GM19099 (cell line): ENCODE data around the gene CR1L.

Experiments
- POLR2A ChIP-seq: IDR thresholded peaks from 3 replicates; pipeline ENCODE4 v1.6.1; 2011; ENCODE audit warnings: low read depth; ENCODE audit not compliant: insufficient read length; ENCODE audit errors: extremely low read depth

Gene CR1L

GRCh38 chr1:207745839-207746767, 101.2 kb downstream of the CR1L start:
- TF ChIP-seq POLR2A, result no peak

- TF ChIP-seq POLR2A, result no peak
Measured at GRCh38 chr1:207747627-207748492, 102.9 kb downstream of the CR1L start.

- no peak for TF ChIP-seq POLR2A
Measured at GRCh38 chr1:207748737-207749528, 104.0 kb downstream of the CR1L start.

- no peak for TF ChIP-seq POLR2A
Measured at GRCh38 chr1:207750631-207751305, 105.8 kb downstream of the CR1L start.

- TF ChIP-seq POLR2A, result peak; percentile 86
Measured at GRCh38 chr1:207751790-207752455, 107.0 kb downstream of the CR1L start, which contains the start of gene CD46. Gene CD46 (plus strand): TSS chr1:207752054. CDS start chr1:207752213, 159 bp downstream.

GRCh38 chr1:207752456-207752998, 107.6 kb downstream of the CR1L start:
- TF ChIP-seq POLR2A, result no peak

- no peak for TF ChIP-seq POLR2A
Measured at GRCh38 chr1:207753611-207754010, 108.7 kb downstream of the CR1L start.

GRCh38 chr1:207754011-207754410, 109.1 kb downstream of the CR1L start:
- no peak for TF ChIP-seq POLR2A

GRCh38 chr1:207754974-207755700, 110.2 kb downstream of the CR1L start:
- TF ChIP-seq POLR2A, result no peak

GRCh38 chr1:207755846-207756693, 111.1 kb downstream of the CR1L start:
- TF ChIP-seq POLR2A, result no peak

GRCh38 chr1:207762622-207763021, 117.7 kb downstream of the CR1L start:
- TF ChIP-seq POLR2A, result no peak

GRCh38 chr1:207763091-207763490, 118.2 kb downstream of the CR1L start:
- no peak for TF ChIP-seq POLR2A
